ENCODE measurements around the gene SNORC.

SNORC gene

DNA sequence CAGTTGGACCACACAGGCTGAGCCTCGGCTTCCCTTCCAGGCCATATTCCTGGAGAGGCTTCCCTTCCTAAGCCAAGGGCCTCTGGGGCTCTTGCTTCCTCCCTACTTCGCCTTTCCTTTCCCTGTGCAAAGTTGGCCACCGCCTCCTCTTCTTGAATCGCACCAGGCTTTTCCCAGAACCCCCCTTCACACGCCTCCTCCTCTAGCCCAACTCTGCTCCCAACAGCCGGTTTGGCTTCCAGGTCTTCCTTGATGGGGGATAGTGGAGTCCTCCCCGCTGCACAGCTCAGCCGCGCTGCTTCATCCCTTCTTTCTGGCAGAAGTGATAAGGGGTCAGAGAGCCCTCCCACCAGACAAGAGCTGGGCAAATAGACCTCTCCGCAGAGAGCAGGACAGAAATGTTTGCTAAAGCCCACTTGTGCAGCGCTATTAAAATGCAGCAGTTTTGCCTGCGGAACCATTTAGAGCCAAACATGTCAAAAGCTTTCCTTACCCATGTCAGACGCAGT is 56.4 kb downstream of the SNORC start:
- DNase-seq (ENCODE audit: low read depth in 2 of 2) = no peak

- no peak for DNase-seq (ENCODE audit: low read depth in 2 of 2)
Observed at GRCh38 chr2:232927032-232927792, 57.1 kb downstream of the SNORC start.

DNA sequence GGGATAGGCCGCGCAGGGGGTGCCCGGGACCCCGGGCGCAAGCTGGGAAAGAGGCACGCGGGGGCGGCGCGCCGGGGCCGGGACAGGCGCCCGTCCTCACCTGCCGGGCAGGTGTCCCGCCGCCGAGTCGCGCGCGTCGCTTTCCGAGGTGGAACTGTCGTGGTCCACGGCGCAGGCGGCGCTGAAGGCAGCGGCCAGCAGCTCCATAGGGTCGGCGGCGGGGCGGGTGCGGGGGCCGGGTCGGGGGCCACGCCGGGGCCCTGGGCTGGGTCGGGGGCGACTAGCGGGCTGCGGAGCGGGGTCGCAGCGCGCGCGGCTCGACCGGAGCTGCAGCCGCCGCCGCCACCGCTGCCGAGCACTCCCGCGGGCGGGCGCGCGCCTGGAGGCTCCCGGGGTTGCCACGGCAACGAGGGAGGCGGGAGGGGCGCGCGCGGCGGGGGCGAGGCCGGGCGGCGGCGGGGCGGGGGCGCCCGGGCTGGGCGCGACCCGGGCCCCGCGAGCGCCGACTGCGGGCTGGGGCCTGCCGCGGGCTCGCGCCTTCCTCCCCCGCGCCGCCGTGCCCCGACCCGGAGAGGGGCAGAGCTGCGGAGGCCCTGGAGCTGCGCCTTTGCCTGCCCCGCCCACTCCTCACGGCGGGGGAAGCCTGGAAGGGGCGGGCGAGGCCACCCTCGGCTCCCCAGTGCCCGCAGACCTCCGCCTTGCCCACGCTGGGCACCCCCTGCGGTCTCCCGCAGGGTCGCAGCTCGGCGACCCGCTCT is 57.9 kb downstream of the SNORC start:
- no peak for DNase-seq (ENCODE audit: low read depth in 2 of 2)
